Tibial nerve (tissue), 4 donors: ENCODE results near the gene ZNF423. TPM values are rescaled to one million over a fixed set of nuclear protein-coding genes. Genes with fewer than 3 reads are reported as not detected.
A peak's percentile ranks its signal among the peaks of the same experiment; 100 is the strongest.

Source experiments
- DNase-seq, 2 donors: peaks; one replicate each; pipeline ENCODE4 v3.0.0-alpha.2; 2019; ENCODE audit warnings: low spot score in 2 of 2
- H3K27ac ChIP-seq, 4 donors: fragments of 200-600 bp; sonication (generic) in 3 of 4; one replicate each; pipeline ENCODE4 v1.5.1; 2017 to 2019; ENCODE audit warnings: mild to moderate bottlenecking in 1 of 4
- H3K27me3 ChIP-seq, 2 donors: fragments of 200-600 bp; sonication (generic) in 1 of 2; one replicate each; pipeline versions ENCODE4 v1.5.1 to v1.6.0; 2017 to 2019
- H3K36me3 ChIP-seq, 3 donors: fragments of 200-600 bp; sonication (generic); one replicate each; pipeline ENCODE4 v1.5.1; 2018 to 2019
- H3K4me1 ChIP-seq, 4 donors: fragments of 200-600 bp; sonication (generic) in 3 of 4; one replicate each; pipeline ENCODE4 v1.5.1; 2017 to 2019
- H3K4me3 ChIP-seq, 4 donors: fragments of 200-600 bp; sonication (generic) in 3 of 4; one replicate each; pipeline ENCODE4 v1.5.1; 2017 to 2019; ENCODE audit warnings: mild to moderate bottlenecking in 1 of 4, moderate library complexity in 1 of 4
- H3K9me3 ChIP-seq, 4 donors: fragments of 200-600 bp; sonication (generic) in 3 of 4; one replicate each; pipeline ENCODE4 v1.5.1; 2017 to 2019
- CTCF ChIP-seq, 5 experiments: fragments of 200-600 bp in 3 of 5; fragments of 450-650 bp in 2 of 5; sonication (generic) in 3 of 5; IDR thresholded peaks; one replicate each; pipeline ENCODE4 v1.5.1; 2016 to 2019; ENCODE audit warnings: antibody characterized with exemption in 5 of 5, mild to moderate bottlenecking in 3 of 5, moderate library complexity in 2 of 5
- EP300 ChIP-seq, 2 donors: sonication (generic); formaldehyde crosslinking; IDR thresholded peaks; one replicate each; pipeline ENCODE4 v1.6.1; 2017; ENCODE audit warnings: antibody characterized with exemption in 2 of 2, mild to moderate bottlenecking in 1 of 2
- POLR2A ChIP-seq, 2 donors: fragments of 450-650 bp; IDR thresholded peaks; one replicate each; pipeline ENCODE4 v1.6.1; 2017; ENCODE audit warnings: antibody characterized with exemption in 2 of 2, mild to moderate bottlenecking in 2 of 2, moderate library complexity in 2 of 2
- WGBS, 2 donors: methylation state at CpG; one replicate each; pipeline ENCODE4 v1.1.5; 2018; 5-methylcytosine and 5-hydroxymethylcytosine counted together
- total RNA-seq, 4 donors: library from RNA; depleted of rRNA; stranded (reverse); fragments of >200 nt; gene quantifications; one replicate each; pipeline ENCODE4 v1.1.0, GENCODE V29; 2016

ZNF423 gene
- total RNA-seq, 4 donors from 2014 or later = 15.9 to 20.5 (median 18.5) TPM

DNA sequence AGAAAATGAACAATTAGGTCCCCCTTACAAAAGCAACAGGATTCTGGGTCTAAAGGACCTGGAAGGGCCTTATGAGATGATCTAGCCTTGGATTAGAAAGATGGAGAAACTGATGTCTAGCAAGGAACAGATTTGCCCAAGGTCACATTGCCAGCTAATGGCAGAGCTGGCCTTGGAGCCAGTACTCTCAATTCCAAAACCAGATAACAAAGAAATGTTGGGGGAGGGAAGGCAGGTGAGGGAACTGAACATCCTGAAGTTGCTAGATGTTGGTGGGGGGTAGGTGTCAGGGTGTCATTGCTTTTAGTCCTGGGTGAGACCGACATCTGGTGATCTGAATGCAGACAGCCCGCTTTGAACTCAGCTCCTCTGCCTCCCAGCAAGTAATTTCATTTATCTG lies 11.3 kb upstream of the ZNF423 start:
- Histone ChIP-seq H3K4me3 (no peak overlapping the region), H3K9me3 (no peaks in the 10 kb centered on the region), H3K27me3 (no peaks in the 10 kb centered on the region), H3K27ac (no peak overlapping the region), H3K4me1 (peaks cover 0 to 7% (median 3%) of the 10 kb centered on the region in 4 donors), H3K36me3 (no peaks in the 10 kb centered on the region)
- no peak for DNase-seq
- TF ChIP-seq CTCF (IDR thresholded peaks at IDR 0.05) (no peak), EP300 (IDR thresholded peaks at IDR 0.05) (no peak), POLR2A (IDR thresholded peaks at IDR 0.05) (no peak)
- WGBS, 2 donors = 89 to 95% methylated on average over 2 of the region's 2 CpGs

DNA sequence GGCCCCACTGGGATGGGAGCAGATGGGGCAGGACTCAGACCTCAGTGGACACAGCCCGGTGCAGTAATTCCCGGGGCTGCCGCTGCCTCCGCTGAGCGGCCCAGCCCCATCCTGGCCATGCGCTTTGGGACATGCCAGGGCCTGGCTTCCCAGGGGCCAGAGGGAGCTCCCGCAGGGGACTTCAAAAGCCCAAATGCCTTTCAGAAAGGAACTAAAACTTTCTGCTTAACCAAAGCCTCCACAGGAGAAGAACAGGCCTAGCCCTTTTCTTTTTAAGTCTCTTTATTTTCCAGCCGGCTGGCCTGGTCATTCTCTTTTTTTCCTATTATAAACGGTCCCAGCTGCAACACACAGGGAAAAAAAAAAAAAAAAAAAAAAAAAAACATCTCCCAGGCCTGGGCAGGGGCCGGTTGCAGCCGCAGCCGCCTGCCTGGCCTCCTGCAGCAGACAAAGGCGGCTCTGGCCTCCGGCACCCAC lies 10.7 kb upstream of the ZNF423 start:
- no peak for DNase-seq
- WGBS, 2 donors = 34 to 50% methylated on average over 13 to 14 of the region's 14 CpGs
- TF ChIP-seq CTCF (IDR thresholded peaks at IDR 0.05) = no peak
- TF ChIP-seq EP300 (IDR thresholded peaks at IDR 0.05) = no peak
- TF ChIP-seq POLR2A (IDR thresholded peaks at IDR 0.05) = no peak
- Histone ChIP-seq H3K9me3 (no peaks in the 10 kb centered on the region), H3K27ac (peak overlapping the region in 3 of 4 donors; percentile 7 to 69 (median 45)), H3K27me3 (no peaks in the 10 kb centered on the region), H3K36me3 (no peaks in the 10 kb centered on the region), H3K4me3 (no peak overlapping the region), H3K4me1 (peaks cover 0 to 10% (median 3%) of the 10 kb centered on the region in 4 donors)

GRCh38 chr16:49862694-49863093 lies 6.8 kb upstream of the ZNF423 start:
- peaks cover 0 to 29% (median 11%) of the 10 kb centered on the region in 4 donors for H3K4me1 ChIP-seq
- DNase-seq = no peak
- no peak for TF ChIP-seq POLR2A (IDR thresholded peaks at IDR 0.05)
- no peak for TF ChIP-seq EP300 (IDR thresholded peaks at IDR 0.05)
- no peak for TF ChIP-seq CTCF (IDR thresholded peaks at IDR 0.05)
- no peaks in the 10 kb centered on the region for H3K36me3 ChIP-seq
- no peak overlapping the region for H3K4me3 ChIP-seq
- no peaks in the 10 kb centered on the region for H3K9me3 ChIP-seq
- H3K27ac ChIP-seq = no peak overlapping the region
- H3K27me3 ChIP-seq = peaks cover 0 to 13% of the 10 kb centered on the region in 2 donors
- WGBS, 2 donors = 56 to 62% methylated on average over 4 of the region's 4 CpGs

DNA sequence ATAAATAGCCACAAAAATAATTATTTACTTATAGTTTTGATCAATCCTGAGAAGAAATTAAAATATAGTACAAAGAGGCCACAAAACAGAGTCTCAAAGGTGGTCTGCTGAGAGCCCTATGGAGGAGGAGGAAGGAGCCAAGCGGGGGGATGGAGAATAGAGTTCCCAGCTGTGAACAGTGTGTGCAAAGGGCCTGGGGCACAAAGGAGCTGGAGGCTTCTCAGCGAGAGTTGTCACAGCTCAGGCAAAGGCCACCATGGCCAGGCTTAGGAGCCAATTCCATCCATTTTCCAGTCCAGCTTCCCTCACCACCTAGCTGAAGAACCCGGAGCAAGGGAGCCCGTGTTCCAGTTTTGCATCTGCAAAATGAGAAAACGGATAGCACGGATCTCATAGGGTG lies 5.4 kb upstream of the ZNF423 start:
- Histone ChIP-seq H3K27ac (no peak overlapping the region), H3K36me3 (no peaks in the 10 kb centered on the region), H3K27me3 (peaks cover 0 to 18% of the 10 kb centered on the region in 2 donors), H3K9me3 (no peaks in the 10 kb centered on the region), H3K4me1 (peaks cover 0 to 33% (median 11%) of the 10 kb centered on the region in 4 donors), H3K4me3 (no peak overlapping the region)
- 82 to 90% methylated on average over 6 of the region's 6 CpGs for WGBS, 2 donors
- TF ChIP-seq CTCF (IDR thresholded peaks at IDR 0.05) = no peak
- no peak for TF ChIP-seq POLR2A (IDR thresholded peaks at IDR 0.05)
- TF ChIP-seq EP300 (IDR thresholded peaks at IDR 0.05) = no peak
- DNase-seq = no peak

GRCh38 chr16:49860593-49860992 lies 4.7 kb upstream of the ZNF423 start:
- Histone ChIP-seq H3K36me3 (no peaks in the 10 kb centered on the region), H3K4me3 (no peak overlapping the region), H3K27me3 (peaks cover 0 to 21% of the 10 kb centered on the region in 2 donors), H3K4me1 (peaks cover 0 to 37% (median 10%) of the 10 kb centered on the region in 4 donors), H3K27ac (no peak overlapping the region), H3K9me3 (no peaks in the 10 kb centered on the region)
- WGBS, 2 donors = 32 to 33% methylated on average over 2 of the region's 2 CpGs
- no peak for DNase-seq
- TF ChIP-seq EP300 (IDR thresholded peaks at IDR 0.05) (no peak), POLR2A (IDR thresholded peaks at IDR 0.05) (no peak), CTCF (IDR thresholded peaks at IDR 0.05) (no peak)
